Endodermal cell (in vitro differentiated cells): ENCODE measurements around the gene PCSK6. TPM values are rescaled to one million over a fixed set of nuclear protein-coding genes. Genes with fewer than 3 reads are reported as not detected.

Experiments used
- DNase-seq: peaks from one replicate; pipeline ENCODE4 v3.0.0-alpha.2; 2017
- H3K27ac ChIP-seq: 2 replicates; pipeline ENCODE4 v1.5.1; 2013; ENCODE audit warnings: mild to moderate bottlenecking, low read depth, low read length, moderate library complexity
- H3K27me3 ChIP-seq: 2 replicates; pipeline ENCODE4 v1.6.1; 2013; ENCODE audit warnings: mild to moderate bottlenecking, low read length, moderate library complexity; ENCODE audit not compliant: insufficient read depth, control insufficient read depth, poor library complexity, severe bottlenecking
- H3K36me3 ChIP-seq: 2 replicates; pipeline ENCODE4 v1.7.0; 2013; ENCODE audit warnings: mild to moderate bottlenecking, low read length, moderate library complexity; ENCODE audit not compliant: control insufficient read depth, insufficient read depth
- H3K4me1 ChIP-seq: one replicate; pipeline ENCODE4 v1.7.0; 2013; ENCODE audit warnings: low read length; ENCODE audit not compliant: control insufficient read depth, insufficient read depth
- H3K4me3 ChIP-seq: 2 replicates; pipeline ENCODE4 v1.5.1; 2013; ENCODE audit warnings: mild to moderate bottlenecking, low read length, moderate library complexity
- H3K9ac ChIP-seq: 2 replicates; pipeline ENCODE4 v1.6.1; 2013; ENCODE audit warnings: mild to moderate bottlenecking, low read length, moderate library complexity; ENCODE audit not compliant: poor library complexity, severe bottlenecking; ENCODE audit errors: extremely low read depth
- H3K9me3 ChIP-seq: 2 replicates; pipeline ENCODE4 v1.6.1; 2013; ENCODE audit warnings: mild to moderate bottlenecking, low read length, moderate library complexity; ENCODE audit not compliant: control insufficient read depth
- H3K27ac Mint-ChIP-seq: 2 replicates; pipeline ENCODE4 v1.8.0; 2020; ENCODE audit warnings: mixed read lengths
- H3K27me3 Mint-ChIP-seq: 2 replicates; pipeline ENCODE4 v1.8.0; 2021; ENCODE audit warnings: mild to moderate bottlenecking, mixed read lengths; ENCODE audit not compliant: insufficient read depth
- H3K36me3 Mint-ChIP-seq: 2 replicates; pipeline ENCODE4 v1.8.0; 2020; ENCODE audit warnings: low read depth, mixed read lengths
- H3K4me1 Mint-ChIP-seq: 2 replicates; pipeline ENCODE4 v1.8.0; 2020; ENCODE audit warnings: mixed read lengths
- H3K4me3 Mint-ChIP-seq: 2 replicates; pipeline ENCODE4 v1.8.0; 2020; ENCODE audit warnings: mild to moderate bottlenecking, moderate library complexity, mixed read lengths
- H3K9me3 Mint-ChIP-seq: 2 replicates; pipeline ENCODE4 v1.8.0; 2020; ENCODE audit warnings: mild to moderate bottlenecking, mixed read lengths
- WGBS, 2 experiments: methylation state at CpG; one replicate each; pipeline versions ENCODE4 v1.1.5 to v1.1.7; 2013; ENCODE audit warnings: missing lambda C conversion rate in 2 of 2, mixed read lengths in 1 of 2; ENCODE audit not compliant: insufficient coverage in 1 of 2, insufficient read length in 1 of 2; 5-methylcytosine and 5-hydroxymethylcytosine counted together
- total RNA-seq, 2 donors: library from RNA; stranded (reverse); fragmentation: NEBNext Ultra II Directional in 1 of 2; extraction: Animal tissue kit (Norgen Biotek cat#: 25700) in 1 of 2; gene quantifications; 2 replicates in 1 of 2; 3 replicates in 1 of 2; pipeline ENCODE4 v1.2.1, GENCODE V29; 2021
- TF ChIP-seq, protein P1 (sequence below): fragments of 200-600 bp; sonication (generic); conservative IDR thresholded peaks from 2 replicates; pipeline ENCODE4 v1.5.0; 2021; ENCODE audit warnings: antibody characterized with exemption, mild to moderate bottlenecking

Gene PCSK6
- total RNA-seq, 2 donors from 2014 or later, result 6.6 to 9.8 TPM

DNA sequence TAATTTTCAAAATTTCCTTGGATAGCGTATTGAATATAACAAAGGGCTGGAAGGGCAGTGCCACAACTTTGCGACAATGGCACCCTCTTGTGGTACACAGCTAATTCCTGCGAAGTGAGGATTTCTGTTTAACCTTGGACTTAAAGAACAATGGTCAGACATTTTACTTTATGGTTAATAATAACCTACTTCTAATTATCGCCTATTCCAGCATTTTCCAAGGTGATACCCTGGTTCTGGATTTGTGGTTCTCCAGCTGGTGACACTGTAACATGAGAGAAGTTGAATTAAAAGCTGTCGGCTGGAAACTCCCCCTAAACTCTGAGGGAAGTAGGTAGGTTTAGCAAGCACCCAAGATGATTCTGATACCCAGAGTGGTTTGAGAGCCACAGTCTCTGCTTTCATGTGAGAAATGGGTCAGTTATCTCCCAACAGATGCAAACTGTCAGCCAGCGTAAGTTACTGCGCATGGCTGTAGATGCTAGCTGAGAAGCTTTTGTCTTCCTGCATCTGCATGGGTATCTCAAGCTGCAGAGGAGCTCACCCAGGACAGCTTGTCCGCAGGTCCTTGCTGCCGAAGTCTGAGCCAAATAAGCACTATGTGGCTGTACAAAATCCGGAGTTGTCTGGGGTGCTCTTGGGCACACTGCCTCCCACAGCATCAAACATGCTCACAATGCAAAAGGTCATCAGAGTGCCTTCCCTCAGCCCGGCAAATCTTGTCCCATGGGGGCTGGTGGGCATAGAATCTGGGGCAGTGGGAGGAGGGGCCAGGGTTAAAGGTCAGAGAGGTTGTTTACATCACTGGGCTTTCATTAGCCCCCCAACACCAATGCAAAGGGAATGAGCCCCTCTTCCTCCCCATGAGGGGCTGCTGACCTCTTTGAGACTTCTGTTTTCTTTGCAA is 231.0 kb downstream of the PCSK6 start:
- Histone ChIP-seq H3K4me3 (no peak overlapping the region), H3K27me3 (no peaks in the 10 kb centered on the region), H3K27ac (no peak overlapping the region), H3K36me3 (no peaks in the 10 kb centered on the region), H3K9me3 (no peaks in the 10 kb centered on the region), H3K4me1 (no peaks in the 10 kb centered on the region), H3K9ac (no peak overlapping the region)
- 55 to 57% methylated on average over 8 to 11 of the region's 11 CpGs for WGBS, 2 experiments
- H3K36me3 Mint-ChIP-seq, result no peaks in the 10 kb centered on the region
- no peaks in the 10 kb centered on the region for H3K9me3 Mint-ChIP-seq
- H3K27ac Mint-ChIP-seq, result peak overlapping the region; percentile 75
- H3K4me3 Mint-ChIP-seq, result no peak overlapping the region
- H3K4me1 Mint-ChIP-seq, result peaks cover 3% of the 10 kb centered on the region
- no peaks in the 10 kb centered on the region for H3K27me3 Mint-ChIP-seq
- TF ChIP-seq, protein P1, sequence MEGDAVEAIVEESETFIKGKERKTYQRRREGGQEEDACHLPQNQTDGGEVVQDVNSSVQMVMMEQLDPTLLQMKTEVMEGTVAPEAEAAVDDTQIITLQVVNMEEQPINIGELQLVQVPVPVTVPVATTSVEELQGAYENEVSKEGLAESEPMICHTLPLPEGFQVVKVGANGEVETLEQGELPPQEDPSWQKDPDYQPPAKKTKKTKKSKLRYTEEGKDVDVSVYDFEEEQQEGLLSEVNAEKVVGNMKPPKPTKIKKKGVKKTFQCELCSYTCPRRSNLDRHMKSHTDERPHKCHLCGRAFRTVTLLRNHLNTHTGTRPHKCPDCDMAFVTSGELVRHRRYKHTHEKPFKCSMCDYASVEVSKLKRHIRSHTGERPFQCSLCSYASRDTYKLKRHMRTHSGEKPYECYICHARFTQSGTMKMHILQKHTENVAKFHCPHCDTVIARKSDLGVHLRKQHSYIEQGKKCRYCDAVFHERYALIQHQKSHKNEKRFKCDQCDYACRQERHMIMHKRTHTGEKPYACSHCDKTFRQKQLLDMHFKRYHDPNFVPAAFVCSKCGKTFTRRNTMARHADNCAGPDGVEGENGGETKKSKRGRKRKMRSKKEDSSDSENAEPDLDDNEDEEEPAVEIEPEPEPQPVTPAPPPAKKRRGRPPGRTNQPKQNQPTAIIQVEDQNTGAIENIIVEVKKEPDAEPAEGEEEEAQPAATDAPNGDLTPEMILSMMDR, result peak; percentile 96
- peak; percentile 79 for DNase-seq

DNA sequence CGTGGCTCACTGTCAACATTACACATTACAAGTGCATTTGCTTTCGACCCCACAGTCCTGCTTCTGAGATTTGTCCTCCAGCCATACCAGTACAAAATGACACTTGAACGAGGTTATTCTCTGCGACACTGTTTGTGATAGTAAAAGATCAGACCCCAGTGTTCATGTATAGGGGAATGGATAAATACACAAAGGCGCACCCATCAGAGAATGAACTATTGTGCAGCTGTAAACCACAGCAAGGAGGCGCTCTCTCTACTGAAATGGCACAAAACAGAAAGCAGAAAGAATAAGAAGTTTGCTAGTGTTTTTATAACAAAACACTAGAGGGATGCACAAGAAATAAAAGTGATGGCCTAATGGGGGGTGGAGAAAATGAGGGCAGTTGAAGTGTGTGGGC is 232.8 kb downstream of the PCSK6 start:
- WGBS, 2 experiments, result 94 to 95% methylated on average over 6 of the region's 6 CpGs
- Mint-ChIP-seq H3K4me1 (peaks cover 8% of the 10 kb centered on the region), H3K27me3 (no peaks in the 10 kb centered on the region), H3K4me3 (no peak overlapping the region), H3K36me3 (no peaks in the 10 kb centered on the region), H3K9me3 (no peaks in the 10 kb centered on the region), H3K27ac (no peak overlapping the region)
- H3K9ac ChIP-seq, result no peak overlapping the region
- no peak overlapping the region for H3K4me3 ChIP-seq
- no peaks in the 10 kb centered on the region for H3K36me3 ChIP-seq
- no peak overlapping the region for H3K27ac ChIP-seq
- TF ChIP-seq, protein P1, result peak; percentile 67
- no peaks in the 10 kb centered on the region for H3K9me3 ChIP-seq
- H3K4me1 ChIP-seq, result no peaks in the 10 kb centered on the region
- no peaks in the 10 kb centered on the region for H3K27me3 ChIP-seq
- peak; percentile 38 for DNase-seq

DNA sequence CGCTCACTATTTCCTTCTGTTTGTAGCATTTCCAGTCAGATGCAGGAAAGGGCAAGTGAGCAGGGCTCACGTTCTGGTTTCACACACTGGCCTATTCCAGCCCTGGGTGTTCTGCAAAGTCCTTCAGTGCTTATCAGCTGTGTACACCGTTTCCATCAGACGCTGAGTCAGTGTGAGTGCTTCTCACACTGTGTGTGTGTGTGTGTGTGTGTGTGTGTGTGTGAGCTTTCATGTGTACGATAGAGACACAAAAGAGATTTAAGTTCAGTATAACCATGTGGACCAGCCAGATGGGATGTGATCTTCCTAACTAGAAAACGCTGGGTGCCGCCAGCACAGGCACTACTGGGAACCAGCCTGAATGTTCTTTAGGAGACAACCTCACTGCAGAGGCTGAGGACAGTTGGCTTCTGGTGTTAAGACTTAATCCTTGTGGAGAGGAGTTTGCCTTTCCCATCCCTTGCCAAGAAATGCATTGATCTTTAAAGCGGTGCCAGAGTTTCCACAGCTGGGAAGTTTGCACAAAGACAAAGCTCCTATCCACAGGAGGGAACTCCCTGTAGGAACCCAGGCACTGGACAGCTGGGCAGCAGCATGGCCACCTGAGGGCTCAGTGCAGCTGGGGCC is 233.8 kb downstream of the PCSK6 start:
- Histone ChIP-seq H3K9ac (no peak overlapping the region), H3K27me3 (no peaks in the 10 kb centered on the region), H3K36me3 (no peaks in the 10 kb centered on the region), H3K27ac (no peak overlapping the region), H3K4me1 (no peaks in the 10 kb centered on the region), H3K9me3 (no peaks in the 10 kb centered on the region), H3K4me3 (no peak overlapping the region)
- H3K27me3 Mint-ChIP-seq, result no peaks in the 10 kb centered on the region
- peak; percentile 38 for DNase-seq
- H3K36me3 Mint-ChIP-seq, result no peaks in the 10 kb centered on the region
- WGBS, 2 experiments, result 76 to 85% methylated on average over 5 to 8 of the region's 8 CpGs
- peaks cover 8% of the 10 kb centered on the region for H3K4me1 Mint-ChIP-seq
- no peaks in the 10 kb centered on the region for H3K9me3 Mint-ChIP-seq
- H3K27ac Mint-ChIP-seq, result no peak overlapping the region
- TF ChIP-seq, protein P1, result no peak
- H3K4me3 Mint-ChIP-seq, result no peak overlapping the region
